HepG2 (cell line): ENCODE results near the gene AGAP4. TPM values are rescaled to one million over a fixed set of nuclear protein-coding genes. Genes with fewer than 3 reads are reported as not detected.
"Not testable (repeated sequence)": the region's sequence is repeated elsewhere in the genome, so short reads cannot be mapped to it uniquely, and the experiment has no call there.

Experiments used
- ATAC-seq: fragments of 200-7000 bp; cut with Tn5 transposase; 3 replicates; pipeline ENCODE4 v1.9.1; 2020; ENCODE audit warnings: mild to moderate bottlenecking, moderate library complexity
- BruUV-seq: library from RNA; stranded (reverse); fragments of 400-500 nt; replicated peaks from 2 replicates; lab custom pipeline; 2021; lab: Mats Ljungman, UMichigan
- CTCF ChIA-PET: fragments of 300-600 bp; formaldehyde crosslinking; extraction: SDS; loops from one replicate; lab custom pipeline; 2021; ENCODE audit warnings: low total read pairs, inconsistent platforms, low intra/inter-chr PET ratio; lab: Yijun Ruan, JAX
- POLR2A ChIA-PET: fragments of 350-600 bp; sonication (Branson Sonifier 250); formaldehyde crosslinking; loops from one replicate; lab custom pipeline; 2020; ENCODE audit warnings: antibody characterized with exemption, inconsistent platforms; lab: Yijun Ruan, JAX
- DNase-seq: peaks from one replicate; pipeline ENCODE4 v3.0.0-alpha.2; 2015; ENCODE audit warnings: low spot score
- FAIRE-seq: peaks from 3 replicates; lab custom pipeline; 2011; peaks lifted over from hg19 to GRCh38; lab: Jason Lieb, UNC
- H2AFZ ChIP-seq: one replicate; pipeline ENCODE4 v1.6.1; 2011; ENCODE audit warnings: low read length, inconsistent platforms
- H3K27ac ChIP-seq: fragments of 300-600 bp; 3 replicates; pipeline ENCODE4 v1.8.0; 2011; ENCODE audit warnings: mixed run types, mild to moderate bottlenecking, mixed read lengths, low read length, inconsistent platforms; ENCODE audit not compliant: insufficient read depth; ENCODE audit errors: extremely low read length
- H3K27me3 ChIP-seq, 2 experiments: fragments of 200-600 bp in 1 of 2; 2 replicates in 1 of 2; 3 replicates in 1 of 2; pipeline versions ENCODE4 v1.6.0 to v1.8.0; 2011; ENCODE audit warnings: low read length in 2 of 2, mild to moderate bottlenecking in 2 of 2, moderate library complexity in 2 of 2, inconsistent platforms in 1 of 2; ENCODE audit not compliant: insufficient read depth in 2 of 2, control insufficient read depth in 1 of 2
- H3K36me3 ChIP-seq, 2 experiments: fragments of 200-600 bp in 1 of 2; replicated peaks in 1 of 2; 2 replicates in 1 of 2; 3 replicates in 1 of 2; pipeline versions ENCODE4 v1.5.1 to v1.8.0; 2011; ENCODE audit warnings: low read length in 2 of 2, inconsistent platforms in 1 of 2; ENCODE audit not compliant: insufficient read depth in 2 of 2, control insufficient read depth in 1 of 2
- H3K4me1 ChIP-seq: 2 replicates; pipeline ENCODE4 v1.5.1; 2012; ENCODE audit warnings: low read length, inconsistent platforms; ENCODE audit not compliant: insufficient read depth
- H3K4me2 ChIP-seq: 2 replicates; pipeline ENCODE4 v1.6.0; 2011; ENCODE audit warnings: low read depth, low read length, inconsistent platforms
- H3K4me3 ChIP-seq, 3 experiments: fragments of 200-600 bp in 1 of 3; sonication (generic), shearing (Covaris generic) in 1 of 3; replicated peaks in 1 of 3; 2 replicates each; pipeline ENCODE4 v1.5.1; 2011 to 2016; ENCODE audit warnings: low read length in 3 of 3, inconsistent platforms in 2 of 3, low read depth in 2 of 3, mild to moderate bottlenecking in 2 of 3, control low read depth in 1 of 3, mixed read lengths in 1 of 3; ENCODE audit not compliant: insufficient read depth in 1 of 3
- H3K79me2 ChIP-seq: one replicate; pipeline ENCODE4 v1.6.1; 2011; ENCODE audit warnings: low read length, inconsistent platforms; ENCODE audit not compliant: insufficient read depth
- H3K9ac ChIP-seq: 2 replicates; pipeline ENCODE4 v1.6.0; 2011; ENCODE audit warnings: mild to moderate bottlenecking, low read depth, low read length, inconsistent platforms; ENCODE audit not compliant: insufficient read depth
- H3K9me3 ChIP-seq: 2 replicates; pipeline ENCODE4 v1.5.1; 2012; ENCODE audit warnings: mild to moderate bottlenecking, low read length
- H4K20me1 ChIP-seq: 2 replicates; pipeline ENCODE4 v1.6.0; 2011; ENCODE audit warnings: inconsistent platforms, mild to moderate bottlenecking, low read length, moderate library complexity; ENCODE audit not compliant: insufficient read depth
- ARID5B ChIP-seq: IDR thresholded peaks from 2 replicates; pipeline ENCODE4 v1.4.0; 2020; ENCODE audit warnings: mild to moderate bottlenecking, missing genetic modification reagents
- CEBPB ChIP-seq: IDR thresholded peaks from 2 replicates; pipeline ENCODE4 v1.6.1; 2011; ENCODE audit warnings: low read depth, low read length, improper control_type of control experiment, borderline replicate concordance
- FOSL2 ChIP-seq: sonication (generic); formaldehyde crosslinking; IDR thresholded peaks from 2 replicates; pipeline ENCODE4 v1.4.0; 2020; ENCODE audit warnings: missing genetic modification reagents
- FOXP1 ChIP-seq, 2 experiments: fragments of 450-650 bp in 1 of 2; IDR thresholded peaks; 2 replicates each; pipeline ENCODE4 v1.6.1; 2017 to 2018; ENCODE audit warnings: antibody characterized with exemption in 1 of 2
- GATAD2A ChIP-seq: IDR thresholded peaks from 2 replicates; pipeline ENCODE4 v1.6.1; 2016
- HMG20A ChIP-seq: IDR thresholded peaks from 2 replicates; pipeline ENCODE4 v1.6.1; 2016; ENCODE audit warnings: borderline replicate concordance
- MNT ChIP-seq: fragments of 450-650 bp; IDR thresholded peaks from 2 replicates; pipeline ENCODE4 v1.6.1; 2016
- NR2F6 ChIP-seq, 2 experiments: IDR thresholded peaks; 2 replicates each; pipeline ENCODE4 v1.6.1; 2016; ENCODE audit warnings: antibody characterized with exemption in 1 of 2, mild to moderate bottlenecking in 1 of 2
- TBX3 ChIP-seq: fragments of 450-650 bp; IDR thresholded peaks from 2 replicates; pipeline ENCODE4 v1.6.1; 2017; ENCODE audit warnings: antibody characterized with exemption, mild to moderate bottlenecking, inconsistent platforms, borderline replicate concordance
- ZNF644 ChIP-seq: IDR thresholded peaks from 2 replicates; pipeline ENCODE4 v1.6.1; 2016; ENCODE audit warnings: low read depth
- WGBS: methylation state at CpG from one replicate; pipeline ENCODE4 v1.1.6; 2017; ENCODE audit warnings: low lambda C conversion rate; 5-methylcytosine and 5-hydroxymethylcytosine counted together
- in situ Hi-C: cut with HindIII; loops from 2 replicates; pipeline ENCODE4 v1.10.0; 2017; ENCODE audit warnings: low pct_unique_long_range_greater_than_20kb; ENCODE audit not compliant: extremely low pct_ligation_motif_present
- intact Hi-C: fragments of 100-400 bp; cut with micrococcal nuclease; formaldehyde crosslinking; loops from one replicate; pipeline ENCODE4 v1.10.0; 2022; ENCODE audit not compliant: unreplicated experiment
- polyA plus RNA-seq, 8 experiments: library from polyadenylated mRNA; depleted of rRNA in 3 of 8; stranded (reverse) in 7 of 8; unstranded in 1 of 8; fragments of >200 nt; fragmentation: Illumina TruSeq in 4 of 8; extraction: Trizol in 4 of 8; gene quantifications; 2 replicates each; pipeline versions ENCODE4 v1.2.1 to v1.2.3, GENCODE V29; 2011 to 2016; ENCODE audit warnings: low read depth in 4 of 8, missing spikeins in 1 of 8, mixed read lengths in 1 of 8; ENCODE audit not compliant: insufficient read depth in 1 of 8
- total RNA-seq, 5 experiments: library from RNA; depleted of rRNA; stranded (reverse); fragments of >200 nt; fragmentation: Illumina TruSeq; extraction: Trizol; gene quantifications; 2 replicates each; pipeline ENCODE4 v1.2.3, GENCODE V29; 2016; ENCODE audit warnings: low read depth in 1 of 5

Gene AGAP4
- total and polyA plus RNA-seq, 2 of the 13 experiments (the other 11 are each of a cell fraction or from before 2014, with no cell fraction given): 11.0 to 38.3 TPM

DNA sequence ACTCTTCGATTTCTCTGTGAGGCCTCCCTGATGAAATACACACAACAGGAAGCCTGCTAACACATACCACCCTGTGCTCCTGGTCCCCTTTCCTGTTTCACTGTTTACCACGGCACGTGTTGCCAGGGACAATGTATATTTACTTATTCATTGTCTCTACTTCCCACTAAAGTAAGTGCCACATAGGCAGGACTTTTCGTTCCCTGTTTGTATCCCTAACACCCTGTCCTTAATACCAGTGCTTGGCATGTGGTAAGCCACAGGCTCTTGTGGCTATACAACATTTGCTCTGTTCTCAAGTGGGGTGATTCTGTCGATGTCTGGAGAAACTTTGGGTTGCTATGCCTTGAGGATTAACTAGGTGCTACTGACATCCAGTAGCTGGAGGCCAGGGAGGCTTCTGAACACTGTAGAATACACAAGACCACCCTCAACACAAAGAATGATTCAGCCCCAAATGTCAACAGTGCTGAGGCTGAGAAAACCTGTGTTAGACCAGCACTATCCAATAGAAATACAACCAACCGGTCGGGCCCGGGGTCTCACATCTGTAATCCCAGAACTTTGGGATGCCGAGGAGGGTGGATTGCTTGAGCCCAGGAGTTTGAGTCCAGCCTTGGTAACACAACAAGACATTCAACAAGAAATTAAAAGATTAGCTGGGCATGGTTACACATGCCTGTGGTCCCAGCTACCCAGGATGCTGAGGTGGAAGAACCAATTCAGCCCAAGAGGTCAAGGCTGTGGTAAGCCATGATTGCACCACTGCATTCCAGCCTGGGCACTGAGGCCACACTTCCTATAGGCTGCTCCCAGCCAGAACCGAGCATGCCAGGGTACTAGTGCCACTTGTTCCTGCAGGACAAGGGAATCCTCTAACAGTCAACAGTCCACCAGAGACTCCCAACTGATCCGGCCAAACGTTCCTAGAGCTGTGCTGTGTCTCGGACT lies 44.0 kb downstream of the AGAP4 start (continued):
- not testable (repeated sequence) for TF ChIP-seq FOXP1 (IDR thresholded peaks at IDR 0.05)
- TF ChIP-seq FOXP1 (CRISPR knock-in tag; IDR thresholded peaks at IDR 0.05): peak; percentile 83
- TF ChIP-seq TBX3: peak; percentile 22; the same call in 1 of the 2 replicates
- peak; percentile 48; the same call in 1 of the 2 replicates for TF ChIP-seq ARID5B (CRISPR knock-in tag)
- 0 out of 2 replicates have a peak, but pooled peaks have one; percentile 21 for TF ChIP-seq ZNF644
- peak; percentile 28; the same call in 1 of the 2 replicates for TF ChIP-seq FOSL2 (CRISPR knock-in tag)
- peak; percentile 57 for TF ChIP-seq CEBPB
- peak; percentile 57 for TF ChIP-seq MNT
- peak; percentile 55; the same call in 1 of the 2 replicates for TF ChIP-seq HMG20A (CRISPR knock-in tag)
- peak; percentile 34; the same call in 1 of the 2 replicates for TF ChIP-seq GATAD2A (CRISPR knock-in tag)
- peak; percentile 83 for TF ChIP-seq NR2F6 (IDR thresholded peaks at IDR 0.05)
- peak; percentile 92 for TF ChIP-seq NR2F6 (CRISPR knock-in tag; IDR thresholded peaks at IDR 0.05)
- TF ChIP-seq, all 625 proteins: peak for 27; not testable (repeated sequence) for 598

DNA sequence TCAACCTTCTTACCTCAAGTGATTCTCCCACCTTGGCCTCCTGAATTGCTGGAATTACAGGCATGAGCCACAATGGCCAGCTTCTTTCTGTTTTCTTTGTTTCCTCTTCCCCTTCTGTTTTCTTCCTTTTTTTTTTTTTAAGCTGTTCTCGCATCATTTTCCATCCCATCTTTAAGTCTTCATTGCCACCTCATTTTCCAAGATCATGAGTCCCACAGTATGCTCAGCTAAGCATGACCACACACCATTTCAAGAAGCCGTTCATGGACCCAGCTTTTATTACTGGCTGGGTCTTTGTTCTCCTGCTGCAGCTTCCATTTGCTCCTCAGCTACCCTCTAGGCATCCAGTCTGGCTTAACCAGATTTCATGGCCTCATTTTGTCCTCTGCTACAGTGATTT lies 52.5 kb downstream of the AGAP4 start:
- H3K4me1 ChIP-seq, in situ Hi-C loops, CTCF ChIA-PET, intact Hi-C loops, ATAC-seq, H3K27me3 ChIP-seq, H3K4me3 ChIP-seq, H2AFZ ChIP-seq, H3K27ac ChIP-seq, H3K79me2 ChIP-seq, H3K9ac ChIP-seq, H4K20me1 ChIP-seq, FAIRE-seq, H3K4me2 ChIP-seq, POLR2A ChIA-PET, H3K9me3 ChIP-seq, BruUV-seq, H3K36me3 ChIP-seq, DNase-seq: not testable (repeated sequence)
- WGBS: 74% methylated on average over 2 of the region's 2 CpGs
